GM18909 (cell line): ENCODE measurements around the gene C20orf204.

Source experiments
- ATAC-seq: cut with Tn5 transposase; IDR thresholded peaks from one replicate; pipeline ENCODE4 v1.9.1; 2021; ENCODE audit warnings: mild to moderate bottlenecking; ENCODE audit not compliant: unreplicated experiment, poor library complexity

C20orf204 gene

GRCh38 chr20:64025826-64026412 lies 10.1 kb upstream of the C20orf204 start:
- no peak for ATAC-seq

GRCh38 chr20:64027981-64028685 lies 7.8 kb upstream of the C20orf204 start:
- no peak for ATAC-seq

- ATAC-seq, result no peak
Observed at GRCh38 chr20:64029293-64030117, 6.5 kb upstream of the C20orf204 start.

- no peak for ATAC-seq
Observed at GRCh38 chr20:64030371-64031134, 5.4 kb upstream of the C20orf204 start.

- no peak for ATAC-seq
Observed at GRCh38 chr20:64031822-64032314, 4.1 kb upstream of the C20orf204 start.

- no peak for ATAC-seq
Observed at GRCh38 chr20:64032706-64033624, 3.0 kb upstream of the C20orf204 start.

GRCh38 chr20:64033981-64034493 lies 1.9 kb upstream of the C20orf204 start:
- no peak for ATAC-seq

- ATAC-seq, result no peak
Observed at GRCh38 chr20:64035066-64035932, 683 bp upstream of the C20orf204 start.

- no peak for ATAC-seq
Observed at GRCh38 chr20:64036346-64037198, 590 bp downstream of the C20orf204 start.

GRCh38 chr20:64037199-64037497 lies 1.2 kb downstream of the C20orf204 start:
- ATAC-seq, result no peak

GRCh38 chr20:64037498-64038213 lies 1.7 kb downstream of the C20orf204 start:
- ATAC-seq, result no peak

- peak; percentile 35 for ATAC-seq
Observed at GRCh38 chr20:64038224-64038564, 2.2 kb downstream of the C20orf204 start.

GRCh38 chr20:64038565-64039292 lies 2.7 kb downstream of the C20orf204 start:
- ATAC-seq, result peak; percentile 57

- ATAC-seq, result peak; percentile 4
Observed at GRCh38 chr20:64039293-64040160, 3.5 kb downstream of the C20orf204 start.

GRCh38 chr20:64040231-64041039 lies 4.5 kb downstream of the C20orf204 start:
- ATAC-seq, result no peak
